ENCODE results near the gene ATP23. TPM values are rescaled to one million over a fixed set of nuclear protein-coding genes. Genes with fewer than 3 reads are reported as not detected.

Gene ATP23
- total and polyA plus RNA-seq, 4 donors, result 2.8 to 7.1 (median 4.5) TPM

DNA sequence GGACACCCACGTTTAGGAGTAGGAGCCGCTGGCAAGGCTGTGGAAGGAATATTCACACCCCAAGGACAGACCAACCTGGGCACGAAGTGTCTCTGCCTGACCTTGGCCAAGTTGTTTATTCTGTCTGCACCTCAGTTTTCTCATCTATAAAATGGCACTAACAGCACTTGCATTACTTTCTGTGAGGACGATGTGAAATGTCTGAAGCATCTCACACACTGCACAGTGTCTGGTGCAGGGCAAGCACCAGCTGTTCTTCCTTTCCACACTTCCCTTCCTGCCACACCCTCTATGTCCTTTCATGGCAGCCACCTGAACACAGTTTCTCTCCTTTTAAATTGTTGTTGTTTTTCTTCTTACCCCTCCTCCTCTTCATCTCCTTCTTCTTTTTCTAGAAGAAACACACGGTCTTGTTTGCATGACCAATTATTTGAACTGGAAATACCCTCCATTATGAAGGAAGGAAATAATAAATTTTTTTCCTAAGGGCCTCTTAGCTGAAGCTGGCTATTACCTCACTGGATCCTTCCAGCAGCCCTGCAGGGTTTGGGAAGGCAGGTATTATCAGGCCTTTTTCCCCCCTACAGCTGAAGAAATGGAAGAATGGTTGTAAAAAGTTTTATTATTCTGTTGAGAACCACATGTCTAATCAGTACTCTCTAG, 42.9 kb upstream of the ATP23 start:
- Histone ChIP-seq H3K27ac (ENCODE audit: low read depth in 1 of 2, low read length in 2 of 2) (no peak overlapping the region), H3K27me3 (ENCODE audit: control insufficient read depth in 4 of 4, insufficient read depth in 4 of 4, low read length in 3 of 4) (no peaks in the 10 kb centered on the region), H3K4me3 (ENCODE audit: low read depth in 1 of 3, low read length in 3 of 3) (no peak overlapping the region), H3K36me3 (ENCODE audit: control insufficient read depth in 4 of 4, insufficient read depth in 3 of 4, low read depth in 1 of 4, low read length in 3 of 4) (no peaks in the 10 kb centered on the region), H3K9ac (ENCODE audit: low read depth in 1 of 2, low read length in 2 of 2) (no peak overlapping the region), H3K9me3 (ENCODE audit: control insufficient read depth in 4 of 4, low read length in 3 of 4) (no peaks in the 10 kb centered on the region), H3K4me1 (ENCODE audit: control insufficient read depth in 4 of 4, insufficient read depth in 4 of 4, low read length in 3 of 4) (peaks cover 0 to 19% (median 3%) of the 10 kb centered on the region in 4 donors)
- TF ChIP-seq EGR1 (IDR thresholded peaks at IDR 0.05; ENCODE audit: low read depth in 2 of 2), result no peak
- TF ChIP-seq, protein P1, sequence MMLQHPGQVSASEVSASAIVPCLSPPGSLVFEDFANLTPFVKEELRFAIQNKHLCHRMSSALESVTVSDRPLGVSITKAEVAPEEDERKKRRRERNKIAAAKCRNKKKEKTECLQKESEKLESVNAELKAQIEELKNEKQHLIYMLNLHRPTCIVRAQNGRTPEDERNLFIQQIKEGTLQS (IDR thresholded peaks at IDR 0.05), result no peak
- TF ChIP-seq FOXA2 (IDR thresholded peaks at IDR 0.05), result no peak
- TF ChIP-seq YY1 (IDR thresholded peaks at IDR 0.05), result no peak
- TF ChIP-seq, protein P2, sequence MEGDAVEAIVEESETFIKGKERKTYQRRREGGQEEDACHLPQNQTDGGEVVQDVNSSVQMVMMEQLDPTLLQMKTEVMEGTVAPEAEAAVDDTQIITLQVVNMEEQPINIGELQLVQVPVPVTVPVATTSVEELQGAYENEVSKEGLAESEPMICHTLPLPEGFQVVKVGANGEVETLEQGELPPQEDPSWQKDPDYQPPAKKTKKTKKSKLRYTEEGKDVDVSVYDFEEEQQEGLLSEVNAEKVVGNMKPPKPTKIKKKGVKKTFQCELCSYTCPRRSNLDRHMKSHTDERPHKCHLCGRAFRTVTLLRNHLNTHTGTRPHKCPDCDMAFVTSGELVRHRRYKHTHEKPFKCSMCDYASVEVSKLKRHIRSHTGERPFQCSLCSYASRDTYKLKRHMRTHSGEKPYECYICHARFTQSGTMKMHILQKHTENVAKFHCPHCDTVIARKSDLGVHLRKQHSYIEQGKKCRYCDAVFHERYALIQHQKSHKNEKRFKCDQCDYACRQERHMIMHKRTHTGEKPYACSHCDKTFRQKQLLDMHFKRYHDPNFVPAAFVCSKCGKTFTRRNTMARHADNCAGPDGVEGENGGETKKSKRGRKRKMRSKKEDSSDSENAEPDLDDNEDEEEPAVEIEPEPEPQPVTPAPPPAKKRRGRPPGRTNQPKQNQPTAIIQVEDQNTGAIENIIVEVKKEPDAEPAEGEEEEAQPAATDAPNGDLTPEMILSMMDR (IDR thresholded peaks at IDR 0.05; ENCODE audit: low read depth, low read length, missing input control), result no peak
- TF ChIP-seq, protein P3, sequence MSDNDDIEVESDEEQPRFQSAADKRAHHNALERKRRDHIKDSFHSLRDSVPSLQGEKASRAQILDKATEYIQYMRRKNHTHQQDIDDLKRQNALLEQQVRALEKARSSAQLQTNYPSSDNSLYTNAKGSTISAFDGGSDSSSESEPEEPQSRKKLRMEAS (IDR thresholded peaks at IDR 0.05), result no peak
- TF ChIP-seq RXRA (IDR thresholded peaks at IDR 0.05), result no peak
- TF ChIP-seq TAF1 (conservative IDR thresholded peaks at IDR 0.05), result no peak
- TF ChIP-seq JUND (IDR thresholded peaks at IDR 0.05), result no peak
- no peak for TF ChIP-seq NR2F2 (IDR thresholded peaks at IDR 0.05)
- TF ChIP-seq HNF4A (conservative IDR thresholded peaks at IDR 0.05), result no peak
- TF ChIP-seq SP1 (IDR thresholded peaks at IDR 0.05), result no peak
- TF ChIP-seq GABPA (IDR thresholded peaks at IDR 0.05 in 1 of 2, conservative IDR thresholded peaks at IDR 0.05 in 1 of 2), result no peak
- TF ChIP-seq, protein P4, sequence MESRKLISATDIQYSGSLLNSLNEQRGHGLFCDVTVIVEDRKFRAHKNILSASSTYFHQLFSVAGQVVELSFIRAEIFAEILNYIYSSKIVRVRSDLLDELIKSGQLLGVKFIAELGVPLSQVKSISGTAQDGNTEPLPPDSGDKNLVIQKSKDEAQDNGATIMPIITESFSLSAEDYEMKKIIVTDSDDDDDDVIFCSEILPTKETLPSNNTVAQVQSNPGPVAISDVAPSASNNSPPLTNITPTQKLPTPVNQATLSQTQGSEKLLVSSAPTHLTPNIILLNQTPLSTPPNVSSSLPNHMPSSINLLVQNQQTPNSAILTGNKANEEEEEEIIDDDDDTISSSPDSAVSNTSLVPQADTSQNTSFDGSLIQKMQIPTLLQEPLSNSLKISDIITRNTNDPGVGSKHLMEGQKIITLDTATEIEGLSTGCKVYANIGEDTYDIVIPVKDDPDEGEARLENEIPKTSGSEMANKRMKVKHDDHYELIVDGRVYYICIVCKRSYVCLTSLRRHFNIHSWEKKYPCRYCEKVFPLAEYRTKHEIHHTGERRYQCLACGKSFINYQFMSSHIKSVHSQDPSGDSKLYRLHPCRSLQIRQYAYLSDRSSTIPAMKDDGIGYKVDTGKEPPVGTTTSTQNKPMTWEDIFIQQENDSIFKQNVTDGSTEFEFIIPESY (IDR thresholded peaks at IDR 0.05), result no peak
- TF ChIP-seq, protein P5, sequence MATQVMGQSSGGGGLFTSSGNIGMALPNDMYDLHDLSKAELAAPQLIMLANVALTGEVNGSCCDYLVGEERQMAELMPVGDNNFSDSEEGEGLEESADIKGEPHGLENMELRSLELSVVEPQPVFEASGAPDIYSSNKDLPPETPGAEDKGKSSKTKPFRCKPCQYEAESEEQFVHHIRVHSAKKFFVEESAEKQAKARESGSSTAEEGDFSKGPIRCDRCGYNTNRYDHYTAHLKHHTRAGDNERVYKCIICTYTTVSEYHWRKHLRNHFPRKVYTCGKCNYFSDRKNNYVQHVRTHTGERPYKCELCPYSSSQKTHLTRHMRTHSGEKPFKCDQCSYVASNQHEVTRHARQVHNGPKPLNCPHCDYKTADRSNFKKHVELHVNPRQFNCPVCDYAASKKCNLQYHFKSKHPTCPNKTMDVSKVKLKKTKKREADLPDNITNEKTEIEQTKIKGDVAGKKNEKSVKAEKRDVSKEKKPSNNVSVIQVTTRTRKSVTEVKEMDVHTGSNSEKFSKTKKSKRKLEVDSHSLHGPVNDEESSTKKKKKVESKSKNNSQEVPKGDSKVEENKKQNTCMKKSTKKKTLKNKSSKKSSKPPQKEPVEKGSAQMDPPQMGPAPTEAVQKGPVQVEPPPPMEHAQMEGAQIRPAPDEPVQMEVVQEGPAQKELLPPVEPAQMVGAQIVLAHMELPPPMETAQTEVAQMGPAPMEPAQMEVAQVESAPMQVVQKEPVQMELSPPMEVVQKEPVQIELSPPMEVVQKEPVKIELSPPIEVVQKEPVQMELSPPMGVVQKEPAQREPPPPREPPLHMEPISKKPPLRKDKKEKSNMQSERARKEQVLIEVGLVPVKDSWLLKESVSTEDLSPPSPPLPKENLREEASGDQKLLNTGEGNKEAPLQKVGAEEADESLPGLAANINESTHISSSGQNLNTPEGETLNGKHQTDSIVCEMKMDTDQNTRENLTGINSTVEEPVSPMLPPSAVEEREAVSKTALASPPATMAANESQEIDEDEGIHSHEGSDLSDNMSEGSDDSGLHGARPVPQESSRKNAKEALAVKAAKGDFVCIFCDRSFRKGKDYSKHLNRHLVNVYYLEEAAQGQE (IDR thresholded peaks at IDR 0.05), result no peak
- TF ChIP-seq HNF4G (IDR thresholded peaks at IDR 0.05), result no peak
- TF ChIP-seq RAD21 (IDR thresholded peaks at IDR 0.05), result no peak
- TF ChIP-seq FOXA1 (IDR thresholded peaks at IDR 0.05), result no peak
- WGBS, result 64% methylated on average over 5 of the region's 5 CpGs
- DNase-seq (ENCODE audit: low spot score), result no peak
